Choroid plexus epithelial cell (primary cell): ENCODE data around the gene OMP.
"Not testable (repeated sequence)": the region's sequence is repeated elsewhere in the genome, so short reads cannot be mapped to it uniquely, and the experiment has no call there.

Experiments
- DNase-seq: peaks from one replicate; pipeline ENCODE4 v3.0.0-alpha.2; 2010; ENCODE audit warnings: low read depth
- H3K4me3 ChIP-seq: 2 replicates; pipeline ENCODE4 v1.5.1; 2011; ENCODE audit warnings: low read depth, mild to moderate bottlenecking, control low read depth, low read length, moderate library complexity
- TF ChIP-seq, protein P1 (sequence below): conservative IDR thresholded peaks from 2 replicates; pipeline ENCODE4 v1.5.1; 2011; ENCODE audit warnings: low read depth, mild to moderate bottlenecking, control low read depth, inconsistent platforms, low read length, moderate library complexity

OMP gene

DNA sequence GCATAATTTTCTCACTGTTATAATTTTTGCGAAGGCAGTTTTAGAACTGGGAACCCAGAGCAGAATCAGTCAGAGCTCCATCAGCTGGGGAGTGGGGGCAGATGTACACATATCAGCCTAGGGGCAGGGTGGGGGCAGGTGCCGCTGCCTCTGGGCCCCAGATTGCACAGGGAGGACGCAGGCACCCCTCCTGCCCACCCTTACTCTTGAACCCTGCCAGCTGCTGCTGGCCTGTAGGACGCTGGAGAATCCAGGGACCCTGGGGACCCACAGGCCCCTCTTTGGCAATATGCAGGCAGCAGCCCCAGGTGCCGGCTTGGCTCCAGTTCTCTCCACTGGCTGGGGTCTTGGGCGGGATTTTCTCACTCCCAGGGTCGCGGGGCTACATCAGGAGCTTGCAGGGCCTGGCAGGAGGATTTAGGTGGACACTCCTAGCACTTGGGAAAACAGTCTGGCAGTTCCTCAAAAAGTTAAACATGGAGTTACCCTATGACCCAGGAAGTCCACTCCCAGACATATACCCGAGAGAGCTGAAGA is 44.6 kb upstream of the OMP start:
- TF ChIP-seq, protein P1, sequence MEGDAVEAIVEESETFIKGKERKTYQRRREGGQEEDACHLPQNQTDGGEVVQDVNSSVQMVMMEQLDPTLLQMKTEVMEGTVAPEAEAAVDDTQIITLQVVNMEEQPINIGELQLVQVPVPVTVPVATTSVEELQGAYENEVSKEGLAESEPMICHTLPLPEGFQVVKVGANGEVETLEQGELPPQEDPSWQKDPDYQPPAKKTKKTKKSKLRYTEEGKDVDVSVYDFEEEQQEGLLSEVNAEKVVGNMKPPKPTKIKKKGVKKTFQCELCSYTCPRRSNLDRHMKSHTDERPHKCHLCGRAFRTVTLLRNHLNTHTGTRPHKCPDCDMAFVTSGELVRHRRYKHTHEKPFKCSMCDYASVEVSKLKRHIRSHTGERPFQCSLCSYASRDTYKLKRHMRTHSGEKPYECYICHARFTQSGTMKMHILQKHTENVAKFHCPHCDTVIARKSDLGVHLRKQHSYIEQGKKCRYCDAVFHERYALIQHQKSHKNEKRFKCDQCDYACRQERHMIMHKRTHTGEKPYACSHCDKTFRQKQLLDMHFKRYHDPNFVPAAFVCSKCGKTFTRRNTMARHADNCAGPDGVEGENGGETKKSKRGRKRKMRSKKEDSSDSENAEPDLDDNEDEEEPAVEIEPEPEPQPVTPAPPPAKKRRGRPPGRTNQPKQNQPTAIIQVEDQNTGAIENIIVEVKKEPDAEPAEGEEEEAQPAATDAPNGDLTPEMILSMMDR: no peak
- DNase-seq: no peak
- H3K4me3 ChIP-seq: no peak overlapping the region

DNA sequence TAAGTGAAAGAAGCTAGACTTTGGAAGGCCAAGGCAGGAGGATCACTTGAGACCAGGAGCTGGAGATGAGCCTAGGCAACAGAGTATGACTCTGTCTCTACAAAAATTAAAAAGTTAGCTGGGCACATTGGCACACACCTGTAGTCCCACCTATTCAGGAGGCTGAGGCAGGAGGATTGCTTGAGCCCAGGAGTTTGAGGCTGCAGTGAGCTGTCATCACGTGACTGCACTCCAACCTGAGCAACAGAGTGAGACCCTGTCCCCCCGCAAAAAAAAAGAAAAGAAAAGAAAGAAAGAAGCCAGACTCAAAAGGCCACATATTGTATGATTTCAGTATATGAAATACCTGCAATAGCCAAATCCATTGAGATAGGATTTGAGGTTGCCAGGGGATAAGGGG is 43.7 kb upstream of the OMP start:
- H3K4me3 ChIP-seq: no peak overlapping the region
- no peak for DNase-seq
- TF ChIP-seq, protein P1: no peak

DNA sequence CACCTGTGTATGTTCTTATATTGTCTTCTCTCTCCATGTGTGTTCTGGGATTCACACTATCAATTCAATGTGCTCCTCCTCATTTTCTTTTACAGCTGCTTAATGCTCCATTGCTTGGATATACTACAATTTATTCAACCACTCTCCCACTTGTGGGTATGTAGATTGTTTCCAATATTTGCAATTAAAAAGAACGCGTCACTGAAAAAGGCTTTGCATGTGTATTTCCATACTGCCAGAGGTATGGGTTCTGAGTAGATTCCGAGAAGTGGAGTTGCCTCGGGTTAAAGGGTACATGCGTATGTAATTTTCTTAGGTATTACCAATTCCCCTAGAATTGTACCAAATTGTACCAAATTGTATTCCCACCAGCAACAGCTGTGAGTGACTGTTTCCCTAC is 42.8 kb upstream of the OMP start:
- no peak overlapping the region for H3K4me3 ChIP-seq
- TF ChIP-seq, protein P1: no peak
- DNase-seq: no peak

DNA sequence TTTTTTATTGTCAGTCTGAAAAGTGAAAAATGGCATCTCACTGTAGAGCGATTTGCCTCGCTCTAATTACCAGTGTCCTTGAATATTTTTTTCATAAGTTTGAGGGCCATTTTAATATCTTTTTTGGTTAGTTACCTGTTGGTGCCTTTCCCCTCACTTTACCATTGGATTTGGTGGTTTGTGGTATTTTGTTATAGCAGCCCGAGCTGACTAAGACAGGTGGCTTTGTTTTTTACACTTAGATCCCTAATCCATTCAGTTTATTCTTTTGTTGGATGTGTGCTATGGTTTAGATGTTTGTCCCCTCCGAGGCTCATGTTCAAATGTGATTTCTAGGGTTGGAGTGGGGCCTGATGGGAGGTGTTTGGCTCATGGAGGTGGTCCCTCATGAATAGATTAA is 42.4 kb upstream of the OMP start:
- DNase-seq: no peak
- no peak overlapping the region for H3K4me3 ChIP-seq
- TF ChIP-seq, protein P1: no peak

DNA sequence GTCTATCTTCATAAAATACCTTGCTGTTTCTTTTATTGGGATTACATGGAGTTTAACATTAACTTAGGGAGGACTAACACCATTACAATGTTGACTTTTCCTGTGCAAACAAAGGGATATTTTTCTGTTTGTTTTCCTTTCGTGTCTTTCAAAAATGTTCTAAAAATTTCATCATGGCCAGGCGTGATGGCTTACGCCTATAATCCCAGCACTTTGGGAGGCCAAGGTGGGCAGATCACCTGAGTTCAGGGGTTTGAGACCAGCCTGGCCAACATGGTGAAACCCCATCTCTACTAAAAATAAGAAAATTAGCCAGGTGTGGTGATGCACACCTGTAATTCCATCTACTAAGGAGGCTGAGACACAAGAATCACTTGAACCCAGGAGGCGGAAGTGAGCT is 41.4 kb upstream of the OMP start:
- H3K4me3 ChIP-seq, DNase-seq: not testable (repeated sequence)

DNA sequence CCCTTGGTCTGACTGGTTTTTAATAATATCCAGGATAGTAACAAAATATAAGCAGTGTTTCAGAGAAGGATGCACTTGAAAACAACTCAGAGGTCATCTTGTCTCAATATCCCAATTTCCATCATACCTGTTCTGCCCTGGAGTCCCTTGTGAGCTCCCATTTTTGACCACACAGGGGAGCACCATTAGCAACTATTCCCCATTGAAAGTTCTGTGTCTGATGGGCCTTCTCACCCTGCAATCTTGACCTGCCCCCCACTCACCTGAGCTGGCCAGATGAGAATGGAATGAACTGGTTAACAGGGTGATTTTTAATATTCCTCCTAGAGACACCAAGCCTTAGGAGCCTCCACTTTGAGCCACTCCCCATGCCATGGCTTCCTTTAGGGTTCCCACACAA is 39.7 kb upstream of the OMP start:
- TF ChIP-seq, protein P1: peak; percentile 51
- peak; percentile 22 for DNase-seq

DNA sequence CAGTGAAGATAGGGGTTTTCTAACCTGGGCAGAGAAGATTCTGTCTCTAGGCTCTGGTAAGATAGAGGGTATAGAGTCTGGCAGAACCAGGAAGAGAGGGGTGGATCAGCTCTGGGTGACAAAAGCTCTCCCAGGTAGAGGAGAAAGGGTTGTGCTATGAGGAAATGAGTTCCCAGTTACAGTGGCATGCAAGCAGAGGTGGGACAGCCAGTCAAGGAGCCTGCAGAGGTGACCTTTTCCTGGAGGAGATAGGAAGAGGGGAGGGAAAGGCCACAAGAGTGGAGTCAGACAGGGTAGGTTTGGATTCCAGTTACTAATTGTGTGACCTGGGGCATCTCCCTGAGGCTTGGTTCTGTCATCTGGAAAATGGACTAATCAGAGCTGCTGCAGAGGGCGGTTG is 39.2 kb upstream of the OMP start:
- DNase-seq: no peak
- TF ChIP-seq, protein P1: no peak
- no peak overlapping the region for H3K4me3 ChIP-seq

More for the DNA sequence above, 39.7 kb upstream of the OMP start:
- no peak overlapping the region for H3K4me3 ChIP-seq
